Measurements from ENCODE around the gene LAMB4. TPM values are rescaled to one million over a fixed set of nuclear protein-coding genes. Genes with fewer than 3 reads are reported as not detected.

LAMB4 gene
- total and polyA plus RNA-seq, 2 experiments from 2014 or later: not detected

DNA sequence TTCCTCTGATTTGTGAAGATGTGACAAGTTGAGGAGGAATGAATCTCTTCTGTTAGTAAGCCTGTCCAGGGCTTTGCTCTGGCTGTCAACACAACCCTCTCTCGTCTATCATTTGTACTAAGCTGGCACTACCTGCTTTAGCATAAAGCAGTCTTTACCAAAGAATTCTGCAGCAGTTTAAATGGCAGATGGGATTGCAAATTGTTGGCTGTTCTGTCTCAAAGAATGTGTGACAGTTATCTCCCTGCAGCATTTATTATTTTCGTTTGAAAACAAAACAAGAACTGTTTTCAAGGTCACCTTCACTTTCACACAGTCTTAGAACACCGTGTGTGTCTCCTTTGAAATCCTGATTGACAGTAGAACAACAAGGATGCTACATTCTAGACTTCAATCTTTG lies 122.4 kb downstream of the LAMB4 start:
- ATAC-seq (no peak), DNase-seq (ENCODE audit: low spot score) (no peak)
- no peak overlapping the region for H3K4me2 ChIP-seq
- no peaks in the 10 kb centered on the region for H3K36me3 Mint-ChIP-seq (ENCODE audit: low read depth)
- H3K27me3 Mint-ChIP-seq (ENCODE audit: insufficient read depth, low read depth, poor library complexity): peaks cover 47% of the 10 kb centered on the region
- no peaks in the 10 kb centered on the region for H3K79me2 ChIP-seq (replicated peaks; ENCODE audit: insufficient read depth)
- TF ChIP-seq EZH2phosphoT487 (IDR thresholded peaks at IDR 0.05; ENCODE audit: unreplicated experiment) (no peak), ETS1 (IDR thresholded peaks at IDR 0.05) (no peak), STAT1 (IDR thresholded peaks at IDR 0.05; ENCODE audit: unreplicated experiment) (no peak), EZH2 (IDR thresholded peaks at IDR 0.05; ENCODE audit: low read depth, unreplicated experiment) (no peak), POLR2AphosphoS5 (IDR thresholded peaks at IDR 0.05; ENCODE audit: low read depth) (no peak), NANOG (IDR thresholded peaks at IDR 0.05; ENCODE audit: borderline replicate concordance) (no peak), ZNF462 (CRISPR knock-in tag; IDR thresholded peaks at IDR 0.05) (no peak), JUNB (IDR thresholded peaks at IDR 0.05; ENCODE audit: unreplicated experiment) (no peak), REST (IDR thresholded peaks at IDR 0.05; ENCODE audit: unreplicated experiment) (no peak), ZNF331 (CRISPR knock-in tag; IDR thresholded peaks at IDR 0.05; ENCODE audit: low read depth) (no peak), ZNF114 (CRISPR knock-in tag; IDR thresholded peaks at IDR 0.05) (no peak)
- TF ChIP-seq, protein P1, sequence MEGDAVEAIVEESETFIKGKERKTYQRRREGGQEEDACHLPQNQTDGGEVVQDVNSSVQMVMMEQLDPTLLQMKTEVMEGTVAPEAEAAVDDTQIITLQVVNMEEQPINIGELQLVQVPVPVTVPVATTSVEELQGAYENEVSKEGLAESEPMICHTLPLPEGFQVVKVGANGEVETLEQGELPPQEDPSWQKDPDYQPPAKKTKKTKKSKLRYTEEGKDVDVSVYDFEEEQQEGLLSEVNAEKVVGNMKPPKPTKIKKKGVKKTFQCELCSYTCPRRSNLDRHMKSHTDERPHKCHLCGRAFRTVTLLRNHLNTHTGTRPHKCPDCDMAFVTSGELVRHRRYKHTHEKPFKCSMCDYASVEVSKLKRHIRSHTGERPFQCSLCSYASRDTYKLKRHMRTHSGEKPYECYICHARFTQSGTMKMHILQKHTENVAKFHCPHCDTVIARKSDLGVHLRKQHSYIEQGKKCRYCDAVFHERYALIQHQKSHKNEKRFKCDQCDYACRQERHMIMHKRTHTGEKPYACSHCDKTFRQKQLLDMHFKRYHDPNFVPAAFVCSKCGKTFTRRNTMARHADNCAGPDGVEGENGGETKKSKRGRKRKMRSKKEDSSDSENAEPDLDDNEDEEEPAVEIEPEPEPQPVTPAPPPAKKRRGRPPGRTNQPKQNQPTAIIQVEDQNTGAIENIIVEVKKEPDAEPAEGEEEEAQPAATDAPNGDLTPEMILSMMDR (conservative IDR thresholded peaks at IDR 0.05; ENCODE audit: low read depth in 2 of 2): no peak
- no peak overlapping the region for H3K4me3 Mint-ChIP-seq
- no peaks in the 10 kb centered on the region for H3K9me2 ChIP-seq (ENCODE audit: insufficient read depth)
- H3K4me1 ChIP-seq (ENCODE audit: insufficient read depth): peaks cover 13% of the 10 kb centered on the region; the same call in 1 of the 2 replicates
- H3K27ac ChIP-seq (ENCODE audit: low read depth): no peak overlapping the region
- H3K4me3 ChIP-seq: no peak overlapping the region
- no peak overlapping the region for H3K27ac Mint-ChIP-seq
- peaks cover 51% of the 10 kb centered on the region for H3K27me3 ChIP-seq (ENCODE audit: insufficient read depth)
- peaks cover 3% of the 10 kb centered on the region; the same call in 1 of the 2 replicates for H3F3A ChIP-seq (replicated peaks; ENCODE audit: low read depth)
- no peaks in the 10 kb centered on the region; the same call in 1 of the 2 replicates for H4K20me1 ChIP-seq (replicated peaks; ENCODE audit: insufficient read depth)
- H3K9me3 Mint-ChIP-seq: no peaks in the 10 kb centered on the region
- H2AFZ ChIP-seq: no peak overlapping the region
- peaks cover 11% of the 10 kb centered on the region; the same call in 2 of the 3 replicates for H3K4me1 Mint-ChIP-seq
- H3K36me3 ChIP-seq (ENCODE audit: insufficient read depth): no peaks in the 10 kb centered on the region

All from GM23338 (cell line).